ENCODE data around the gene GRAMD2B. TPM values are rescaled to one million over a fixed set of nuclear protein-coding genes. Genes with fewer than 3 reads are reported as not detected.

Gene GRAMD2B
- total and polyA plus RNA-seq, 12 donors = 4.0 to 80.9 (median 25.2) TPM

GRCh38 chr5:126543660-126544059 lies 120.5 kb downstream of the GRAMD2B start:
- Histone ChIP-seq H3K27me3 (no peaks in the 10 kb centered on the region), H3K4me3 (no peak overlapping the region), H3K27ac (no peak overlapping the region), H3K36me3 (replicated peaks in 1 of 2) (peaks cover 0 to 27% of the 10 kb centered on the region in 2 donors), H3K4me1 (replicated peaks in 1 of 2) (peaks cover 0 to 8% of the 10 kb centered on the region in 2 donors), H3K9me3 (replicated peaks in 1 of 3) (no peaks in the 10 kb centered on the region)
- intact Hi-C loops (cut with DNase I) = loop anchor here (10.0 kb wide), 2 partner anchors 51 to 231 kb away; partner anchors contain the start of genes ALDH7A1 (in 2 of the 2) and LMNB1 (in 1 of the 2)
- WGBS, 4 donors = 96 to 100% (median 99%) methylated on average over 2 of the region's 2 CpGs
- DNase-seq = no peak
- TF ChIP-seq, protein P1, sequence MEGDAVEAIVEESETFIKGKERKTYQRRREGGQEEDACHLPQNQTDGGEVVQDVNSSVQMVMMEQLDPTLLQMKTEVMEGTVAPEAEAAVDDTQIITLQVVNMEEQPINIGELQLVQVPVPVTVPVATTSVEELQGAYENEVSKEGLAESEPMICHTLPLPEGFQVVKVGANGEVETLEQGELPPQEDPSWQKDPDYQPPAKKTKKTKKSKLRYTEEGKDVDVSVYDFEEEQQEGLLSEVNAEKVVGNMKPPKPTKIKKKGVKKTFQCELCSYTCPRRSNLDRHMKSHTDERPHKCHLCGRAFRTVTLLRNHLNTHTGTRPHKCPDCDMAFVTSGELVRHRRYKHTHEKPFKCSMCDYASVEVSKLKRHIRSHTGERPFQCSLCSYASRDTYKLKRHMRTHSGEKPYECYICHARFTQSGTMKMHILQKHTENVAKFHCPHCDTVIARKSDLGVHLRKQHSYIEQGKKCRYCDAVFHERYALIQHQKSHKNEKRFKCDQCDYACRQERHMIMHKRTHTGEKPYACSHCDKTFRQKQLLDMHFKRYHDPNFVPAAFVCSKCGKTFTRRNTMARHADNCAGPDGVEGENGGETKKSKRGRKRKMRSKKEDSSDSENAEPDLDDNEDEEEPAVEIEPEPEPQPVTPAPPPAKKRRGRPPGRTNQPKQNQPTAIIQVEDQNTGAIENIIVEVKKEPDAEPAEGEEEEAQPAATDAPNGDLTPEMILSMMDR (IDR thresholded peaks at IDR 0.05) = no peak
- no peak for TF ChIP-seq POLR2A (IDR thresholded peaks at IDR 0.05)

Other genes starting within 250 kb of the GRAMD2B start
- 100 to 1,000 TPM in 1 of 9 donors, 10 to 100 TPM in 8; 34.6 to 112 (median 55.3) TPM for gene ALDH7A1, start 171.8 kb downstream of the GRAMD2B start, total RNA-seq
- gene ALDH7A1, start 171.8 kb downstream of the GRAMD2B start, polyA plus RNA-seq = 100 to 1,000 TPM in 1 of 3 donors, 10 to 100 TPM in 2; 68.1 to 110 (median 91.7) TPM
- gene PHAX, start 177.5 kb downstream of the GRAMD2B start, total RNA-seq = 10 to 100 TPM; 23.4 to 56.5 (median 40.7) TPM
- gene PHAX, start 177.5 kb downstream of the GRAMD2B start, polyA plus RNA-seq = 10 to 100 TPM; 10.8 to 88.2 (median 15.6) TPM